ENCODE data around the gene KCNMA1. TPM values are rescaled to one million over a fixed set of nuclear protein-coding genes. Genes with fewer than 3 reads are reported as not detected.

Gene KCNMA1
- total RNA-seq, 2 experiments from 2014 or later, result 0.55 to 1.5 TPM

- no peaks in the 10 kb centered on the region for H3K36me3 Mint-ChIP-seq
- H3K9me3 Mint-ChIP-seq (ENCODE audit: low read depth), result no peaks in the 10 kb centered on the region
- peaks cover 3% of the 10 kb centered on the region for H3K27me3 Mint-ChIP-seq
- no peak overlapping the region for H3K4me3 Mint-ChIP-seq
- no peak overlapping the region for H3K27ac Mint-ChIP-seq
- DNase-seq, result no peak
- no peak for ATAC-seq
- CTCF ChIA-PET, result no interaction called here
- no peaks in the 10 kb centered on the region for H3K4me1 Mint-ChIP-seq
These were observed 536.3 kb downstream of the KCNMA1 start for GRCh38 chr10:77101341-77101740.

GRCh38 chr10:77099136-77099535 lies 538.5 kb downstream of the KCNMA1 start:
- Mint-ChIP-seq H3K4me1 (no peaks in the 10 kb centered on the region), H3K9me3 (ENCODE audit: low read depth) (no peaks in the 10 kb centered on the region), H3K27ac (no peak overlapping the region), H3K4me3 (no peak overlapping the region), H3K36me3 (no peaks in the 10 kb centered on the region), H3K27me3 (peaks cover 8% of the 10 kb centered on the region)
- CTCF ChIA-PET, result interaction anchor here (1.1 kb wide), 1 partner anchor 12 kb away, joined by 3 read pairs; no protein-coding TSS in a partner anchor
- ATAC-seq, result no peak
- DNase-seq, result no peak

- Mint-ChIP-seq H3K27me3 (peaks cover 8% of the 10 kb centered on the region), H3K27ac (no peak overlapping the region), H3K4me3 (no peak overlapping the region), H3K9me3 (ENCODE audit: low read depth) (no peaks in the 10 kb centered on the region), H3K36me3 (no peaks in the 10 kb centered on the region), H3K4me1 (no peaks in the 10 kb centered on the region)
- DNase-seq, result no peak
- CTCF ChIA-PET, result no interaction called here
- ATAC-seq, result no peak
These were observed 540.0 kb downstream of the KCNMA1 start for GRCh38 chr10:77097625-77098024.

GRCh38 chr10:77093126-77093525 lies 544.5 kb downstream of the KCNMA1 start:
- Mint-ChIP-seq H3K4me3 (no peak overlapping the region), H3K36me3 (no peaks in the 10 kb centered on the region), H3K4me1 (no peaks in the 10 kb centered on the region), H3K9me3 (ENCODE audit: low read depth) (no peaks in the 10 kb centered on the region), H3K27ac (no peak overlapping the region), H3K27me3 (peaks cover 5% of the 10 kb centered on the region)
- ATAC-seq, result no peak
- DNase-seq, result no peak
- CTCF ChIA-PET, result no interaction called here

- CTCF ChIA-PET, result no interaction called here
- ATAC-seq (no peak), DNase-seq (no peak)
- no peak overlapping the region for H3K27ac Mint-ChIP-seq
- H3K36me3 Mint-ChIP-seq, result no peaks in the 10 kb centered on the region
- no peak overlapping the region for H3K4me3 Mint-ChIP-seq
- H3K9me3 Mint-ChIP-seq (ENCODE audit: low read depth), result no peaks in the 10 kb centered on the region
- H3K4me1 Mint-ChIP-seq, result no peaks in the 10 kb centered on the region
- peaks cover 5% of the 10 kb centered on the region for H3K27me3 Mint-ChIP-seq
These were observed 545.9 kb downstream of the KCNMA1 start for GRCh38 chr10:77091597-77092165.

- Mint-ChIP-seq H3K36me3 (no peaks in the 10 kb centered on the region), H3K27ac (no peak overlapping the region), H3K27me3 (peaks cover 5% of the 10 kb centered on the region), H3K9me3 (ENCODE audit: low read depth) (no peaks in the 10 kb centered on the region), H3K4me1 (no peaks in the 10 kb centered on the region), H3K4me3 (no peak overlapping the region)
- CTCF ChIA-PET, result no interaction called here
- ATAC-seq, result no peak
- DNase-seq, result no peak
These were observed 546.9 kb downstream of the KCNMA1 start for GRCh38 chr10:77090381-77091356.

GRCh38 chr10:77087366-77087765 lies 550.2 kb downstream of the KCNMA1 start:
- CTCF ChIA-PET, result no interaction called here
- no peaks in the 10 kb centered on the region for H3K36me3 Mint-ChIP-seq
- no peaks in the 10 kb centered on the region for H3K4me1 Mint-ChIP-seq

GRCh38 chr10:77086081-77086480 lies 551.5 kb downstream of the KCNMA1 start:
- H3K27me3 Mint-ChIP-seq, result no peaks in the 10 kb centered on the region
- H3K9me3 Mint-ChIP-seq (ENCODE audit: low read depth), result no peaks in the 10 kb centered on the region
- H3K4me3 Mint-ChIP-seq, result no peak overlapping the region
- CTCF ChIA-PET, result interaction anchor here (0.9 kb wide), 1 partner anchor 10 kb away, joined by 4 read pairs; no protein-coding TSS in a partner anchor
- ATAC-seq (no peak), DNase-seq (no peak)
- no peaks in the 10 kb centered on the region for H3K4me1 Mint-ChIP-seq
- H3K27ac Mint-ChIP-seq, result no peak overlapping the region
- no peaks in the 10 kb centered on the region for H3K36me3 Mint-ChIP-seq

More at GRCh38 chr10:77087366-77087765, 550.2 kb downstream of the KCNMA1 start:
- DNase-seq (no peak), ATAC-seq (no peak)
- no peaks in the 10 kb centered on the region for H3K27me3 Mint-ChIP-seq
- H3K9me3 Mint-ChIP-seq (ENCODE audit: low read depth), result no peaks in the 10 kb centered on the region
- H3K4me3 Mint-ChIP-seq, result no peak overlapping the region
- H3K27ac Mint-ChIP-seq, result no peak overlapping the region

GRCh38 chr10:77085344-77085743 lies 552.3 kb downstream of the KCNMA1 start:
- Mint-ChIP-seq H3K4me1 (no peaks in the 10 kb centered on the region), H3K9me3 (ENCODE audit: low read depth) (no peaks in the 10 kb centered on the region), H3K4me3 (no peak overlapping the region), H3K36me3 (no peaks in the 10 kb centered on the region), H3K27ac (no peak overlapping the region), H3K27me3 (no peaks in the 10 kb centered on the region)
- CTCF ChIA-PET, result interaction anchor here (0.9 kb wide), 1 partner anchor 10 kb away, joined by 4 read pairs; no protein-coding TSS in a partner anchor
- no peak for ATAC-seq
- DNase-seq, result no peak

GRCh38 chr10:77084431-77085144 lies 553.0 kb downstream of the KCNMA1 start:
- Mint-ChIP-seq H3K27me3 (no peaks in the 10 kb centered on the region), H3K4me1 (no peaks in the 10 kb centered on the region), H3K9me3 (ENCODE audit: low read depth) (no peaks in the 10 kb centered on the region), H3K36me3 (no peaks in the 10 kb centered on the region), H3K27ac (no peak overlapping the region), H3K4me3 (no peak overlapping the region)
- CTCF ChIA-PET, result no interaction called here
- DNase-seq (no peak), ATAC-seq (no peak)

GRCh38 chr10:77082601-77083252 lies 554.9 kb downstream of the KCNMA1 start:
- Mint-ChIP-seq H3K27ac (no peak overlapping the region), H3K27me3 (no peaks in the 10 kb centered on the region), H3K36me3 (no peaks in the 10 kb centered on the region), H3K4me3 (no peak overlapping the region), H3K4me1 (no peaks in the 10 kb centered on the region), H3K9me3 (ENCODE audit: low read depth) (no peaks in the 10 kb centered on the region)
- ATAC-seq, result no peak
- no peak for DNase-seq
- CTCF ChIA-PET, result no interaction called here

- H3K9me3 Mint-ChIP-seq (ENCODE audit: low read depth), result no peaks in the 10 kb centered on the region
- no peaks in the 10 kb centered on the region for H3K27me3 Mint-ChIP-seq
- no peak for ATAC-seq
- H3K27ac Mint-ChIP-seq, result no peak overlapping the region
- CTCF ChIA-PET, result no interaction called here
- no peak overlapping the region for H3K4me3 Mint-ChIP-seq
- H3K4me1 Mint-ChIP-seq, result no peaks in the 10 kb centered on the region
- H3K36me3 Mint-ChIP-seq, result no peaks in the 10 kb centered on the region
- no peak for DNase-seq
These were observed 556.1 kb downstream of the KCNMA1 start for GRCh38 chr10:77081481-77081891.

- DNase-seq, result no peak
- Mint-ChIP-seq H3K4me3 (no peak overlapping the region), H3K36me3 (no peaks in the 10 kb centered on the region), H3K9me3 (ENCODE audit: low read depth) (no peaks in the 10 kb centered on the region), H3K27me3 (no peaks in the 10 kb centered on the region), H3K4me1 (no peaks in the 10 kb centered on the region), H3K27ac (no peak overlapping the region)
- CTCF ChIA-PET, result no interaction called here
- no peak for ATAC-seq
These were observed 557.1 kb downstream of the KCNMA1 start for GRCh38 chr10:77080361-77081027.
